HG03342 (cell line): ENCODE measurements around the gene TRMT2A.

Experiments used
- ATAC-seq: cut with Tn5 transposase; IDR thresholded peaks from one replicate; pipeline ENCODE4 v1.9.1; 2021; ENCODE audit warnings: mild to moderate bottlenecking, moderate library complexity; ENCODE audit not compliant: unreplicated experiment

TRMT2A gene

DNA sequence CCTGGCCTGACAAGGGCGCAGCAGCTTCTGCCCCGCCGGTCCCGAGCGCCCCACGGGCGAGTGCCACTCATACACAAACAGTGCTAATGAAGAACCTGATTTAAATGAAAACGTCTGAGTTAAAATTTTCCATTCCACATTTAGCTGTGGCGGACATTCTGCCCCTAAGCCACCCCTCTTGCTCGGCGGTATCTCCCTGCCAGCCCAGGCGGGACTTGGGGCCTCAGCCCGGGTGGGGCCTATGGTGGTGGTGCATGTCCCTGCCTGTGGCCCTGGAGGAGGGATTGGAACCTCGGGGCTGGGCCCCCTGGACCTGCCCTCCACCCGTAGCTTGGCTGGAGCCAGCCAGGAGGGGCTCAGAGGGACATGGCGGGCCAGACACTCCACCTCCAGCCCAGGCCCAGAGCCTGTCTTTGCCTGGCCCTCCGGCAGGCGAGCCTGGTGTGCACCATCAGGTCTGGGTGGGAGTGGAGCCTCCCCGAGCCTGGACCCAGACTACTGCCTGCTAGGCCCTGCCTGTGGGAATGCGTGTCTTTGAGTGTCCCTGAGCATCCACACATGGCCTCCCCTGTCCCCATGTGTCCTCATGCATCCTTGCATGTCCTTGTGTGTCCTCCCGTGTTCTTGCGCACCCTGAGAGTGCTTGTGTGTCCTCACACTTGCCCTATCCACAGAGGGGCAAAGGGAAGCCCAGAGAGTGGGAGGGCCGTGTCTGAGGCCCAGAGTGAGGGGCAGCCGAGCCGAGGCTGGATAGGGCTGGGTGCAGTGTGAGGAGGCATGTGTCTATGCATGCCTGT, 19.0 kb upstream of the TRMT2A start:
- ATAC-seq, result no peak

DNA sequence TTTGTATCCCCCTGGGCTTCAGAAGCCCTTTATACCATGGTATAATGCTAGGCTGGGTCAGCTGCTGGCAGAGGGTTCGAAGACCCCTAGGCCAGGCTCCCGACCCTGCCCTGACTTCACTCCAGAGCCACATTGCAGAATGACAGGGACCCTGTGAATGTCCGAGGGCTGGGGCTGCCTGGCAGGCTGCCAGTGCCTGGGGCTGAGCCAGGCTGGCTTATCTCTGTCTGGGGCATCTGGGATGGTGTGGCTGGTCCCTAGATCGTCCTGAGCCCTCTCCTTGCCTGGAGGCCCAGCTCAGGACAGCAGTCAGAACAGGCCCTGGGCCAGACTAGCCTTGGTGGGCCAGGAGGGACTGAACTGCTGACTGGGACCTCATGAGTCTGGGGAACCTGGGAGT, 18.2 kb upstream of the TRMT2A start:
- no peak for ATAC-seq

DNA sequence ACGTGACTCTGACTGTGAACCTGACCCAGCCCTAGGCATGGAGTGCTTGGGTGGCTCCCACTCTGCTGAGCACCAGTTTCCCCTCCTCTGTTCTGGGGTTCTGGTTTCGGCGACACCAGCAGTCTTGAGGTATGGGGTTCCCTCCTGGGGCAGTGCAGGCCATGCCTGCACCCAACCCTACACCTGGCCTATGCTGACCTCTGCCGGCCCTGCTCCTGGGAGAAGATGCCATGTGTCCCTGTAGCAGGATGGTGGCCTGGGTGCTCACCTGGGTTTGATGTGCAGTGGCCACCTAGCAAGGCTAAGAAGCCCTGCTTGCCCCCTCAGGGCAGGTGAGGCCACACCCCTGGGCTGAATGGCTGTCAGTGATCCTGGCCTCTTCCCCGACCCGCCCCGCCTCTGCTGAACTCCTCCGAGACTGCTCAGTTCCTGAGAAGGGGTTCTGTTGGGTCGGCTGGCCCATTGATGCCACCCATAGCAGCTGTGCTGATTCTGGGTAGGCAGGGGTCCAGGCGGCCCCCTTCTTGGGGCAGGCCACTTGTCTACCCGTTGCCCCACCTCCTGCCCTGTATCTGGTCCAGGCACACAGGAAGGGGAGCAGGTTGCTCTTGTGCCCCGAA, 17.0 kb upstream of the TRMT2A start:
- ATAC-seq, result no peak

DNA sequence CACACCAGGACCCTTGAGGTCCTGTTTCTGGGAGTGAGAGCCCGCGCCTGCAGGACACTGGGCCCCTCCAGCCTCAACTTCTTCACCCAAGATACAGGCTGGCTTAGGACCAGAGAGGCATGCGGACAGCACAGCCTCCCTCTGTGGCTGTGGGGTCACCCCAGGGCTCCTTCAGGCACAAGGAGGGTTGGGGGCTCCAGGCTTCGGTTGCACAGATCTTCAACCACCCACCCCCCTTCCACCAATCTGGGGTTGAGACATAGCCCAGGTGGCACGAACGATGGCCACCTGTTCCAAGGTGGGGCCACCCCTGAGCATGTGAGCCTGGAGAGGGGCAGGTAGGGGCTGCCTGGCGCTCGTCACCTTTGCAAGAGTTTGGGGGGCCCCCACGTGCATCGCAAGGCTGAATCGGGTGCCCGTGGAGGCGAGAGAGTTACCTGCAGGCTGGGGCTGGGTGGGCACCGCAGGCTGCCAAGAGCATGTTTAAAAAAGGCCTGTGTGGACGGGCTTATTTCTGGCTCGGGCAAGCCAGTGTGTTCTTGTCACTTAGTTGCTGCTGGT, 15.7 kb upstream of the TRMT2A start:
- no peak for ATAC-seq

- no peak for ATAC-seq
Observed at GRCh38 chr22:20131859-20132685, 15.0 kb upstream of the TRMT2A start.

DNA sequence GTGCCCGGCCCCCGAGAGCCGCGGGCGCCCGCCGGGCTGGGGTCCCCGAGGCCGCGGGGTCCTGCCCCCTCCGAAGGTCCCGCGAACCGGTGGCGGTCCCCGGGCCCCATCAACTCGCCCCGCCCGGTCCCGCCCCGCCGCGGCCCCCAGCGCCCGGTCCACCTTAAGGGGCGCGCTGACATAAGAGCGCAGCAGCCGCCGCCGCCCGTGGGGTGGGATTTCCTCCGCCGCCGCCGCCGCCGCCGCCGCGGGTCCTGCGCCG, 14.5 kb upstream of the TRMT2A start, which contains the start of gene ZDHHC8:
ZDHHC8 (plus strand) TSS at position 208 of the 262 bp plus-strand sequence. CDS start 144 bp downstream, outside the sequence.
- no peak for ATAC-seq

DNA sequence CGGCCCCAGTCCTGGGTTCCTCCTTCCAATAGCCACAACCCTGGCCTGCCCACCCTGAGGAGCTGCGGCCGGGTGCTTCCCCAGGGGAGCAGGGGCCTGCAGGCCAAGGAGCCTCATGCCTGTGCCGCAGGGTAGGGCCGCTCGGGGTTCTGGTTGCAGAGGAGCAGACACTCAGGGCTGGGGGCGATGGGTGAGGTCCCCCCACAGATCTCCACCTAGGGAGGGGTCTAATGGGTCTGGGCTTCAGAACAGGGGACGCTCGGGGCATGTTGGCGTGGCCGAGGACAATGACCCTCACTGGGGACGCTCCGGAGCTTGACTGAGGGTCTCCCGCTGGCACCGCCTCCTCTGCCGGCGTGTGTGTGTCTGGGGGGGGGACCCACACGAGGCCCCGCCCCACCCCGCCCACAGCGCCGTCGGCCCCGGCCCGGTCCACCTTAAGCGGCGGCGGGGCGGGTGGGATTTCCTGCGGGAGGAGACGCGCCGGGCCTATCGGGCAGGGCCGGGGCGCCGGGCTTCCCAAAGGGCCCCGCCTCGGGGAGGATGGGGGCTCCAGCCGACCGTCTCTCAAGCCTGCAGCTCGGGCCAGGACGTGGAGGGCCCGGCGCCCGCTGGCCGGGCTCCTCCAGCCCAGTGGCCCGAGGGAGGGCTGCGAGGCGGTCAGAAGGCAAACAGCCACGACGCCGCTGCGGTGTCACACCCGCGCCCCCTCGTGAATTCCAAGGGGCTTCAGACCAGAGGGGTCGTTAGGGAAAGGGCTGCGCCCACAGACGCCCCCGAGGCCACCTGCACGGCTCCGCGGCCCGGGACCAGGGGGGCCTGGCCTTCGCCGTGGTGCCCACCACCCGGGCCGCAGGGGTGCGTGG, 13.9 kb upstream of the TRMT2A start:
- no peak for ATAC-seq

DNA sequence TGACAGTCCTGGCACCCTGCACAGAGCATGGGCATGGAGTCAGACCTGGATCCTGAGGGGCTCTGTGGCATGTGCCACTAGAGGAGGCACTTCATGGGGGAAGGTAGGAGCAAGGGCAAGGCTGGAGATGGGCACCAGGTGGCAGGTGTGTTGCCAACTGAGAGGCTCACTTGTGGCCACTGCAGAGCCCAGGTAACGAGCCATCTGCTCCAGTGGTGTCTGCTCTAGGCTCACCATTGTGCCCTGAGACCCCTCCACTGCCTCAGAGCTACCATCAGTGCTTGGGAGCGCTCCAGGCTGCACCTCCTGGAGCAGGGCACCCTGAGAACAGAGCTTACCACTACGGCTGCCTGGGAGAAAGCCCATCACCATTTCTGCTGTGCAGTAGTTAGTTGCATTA, 13.3 kb upstream of the TRMT2A start:
- ATAC-seq, result no peak

GRCh38 chr22:20129747-20130014, 12.7 kb upstream of the TRMT2A start:
- ATAC-seq, result no peak

DNA sequence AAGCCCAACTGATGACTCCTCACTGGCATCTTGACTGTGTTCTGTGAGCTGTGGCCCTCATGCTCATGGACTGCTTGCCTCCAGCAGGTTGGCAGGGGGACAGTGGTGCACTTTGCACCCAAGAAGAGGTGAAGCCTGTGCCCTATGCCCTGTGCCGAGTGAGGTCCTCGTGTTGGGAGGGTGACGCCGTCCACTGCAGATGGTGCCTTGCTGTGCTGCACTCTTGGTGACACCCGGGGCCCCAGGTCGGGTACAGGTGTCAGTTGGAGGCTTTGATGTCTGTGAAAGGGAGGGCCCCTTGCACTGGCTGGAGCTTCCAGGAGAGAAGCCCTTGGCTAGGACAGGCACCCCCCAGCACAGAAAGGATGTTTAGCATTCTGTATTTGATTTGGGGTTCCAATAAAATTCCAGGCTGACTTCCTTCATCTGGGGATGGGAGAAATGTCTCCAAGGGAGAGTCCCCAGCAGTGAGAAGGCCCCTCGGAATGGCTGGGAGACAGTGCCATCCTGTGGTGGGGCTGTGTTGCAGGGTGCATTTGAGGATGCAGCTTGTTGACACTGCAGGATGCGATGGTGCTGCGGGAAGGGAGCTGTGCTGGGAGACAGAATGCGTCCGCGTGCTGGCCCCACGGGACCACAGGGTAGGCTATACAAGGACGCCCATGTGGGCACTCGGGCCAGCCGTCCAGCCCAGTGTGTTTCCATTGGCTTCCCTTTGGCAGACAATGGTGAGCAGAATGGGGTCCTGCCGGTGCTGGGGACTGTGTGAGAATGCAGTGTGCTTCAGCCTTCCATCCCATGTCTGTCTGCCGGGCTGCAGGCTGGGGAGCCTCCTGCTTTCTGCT, 12.1 kb upstream of the TRMT2A start:
- ATAC-seq, result no peak

DNA sequence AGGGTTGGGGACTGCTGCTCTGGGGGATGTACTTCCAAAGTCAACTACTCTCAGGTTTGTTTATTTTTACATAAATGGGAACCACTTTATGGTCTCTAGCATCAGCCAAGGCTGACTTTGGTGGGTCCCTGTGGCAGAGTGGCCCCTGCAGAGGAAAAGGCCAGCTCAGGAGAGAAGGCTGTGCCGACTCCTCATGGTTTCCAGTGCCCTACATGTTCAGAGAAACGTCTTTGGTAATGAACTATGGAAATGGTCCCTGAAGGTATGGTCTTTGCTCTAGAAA, 11.5 kb upstream of the TRMT2A start:
- no peak for ATAC-seq

GRCh38 chr22:20127869-20128618, 11.0 kb upstream of the TRMT2A start:
- ATAC-seq, result no peak

- ATAC-seq, result no peak
Observed at GRCh38 chr22:20127318-20127868, 10.4 kb upstream of the TRMT2A start.

DNA sequence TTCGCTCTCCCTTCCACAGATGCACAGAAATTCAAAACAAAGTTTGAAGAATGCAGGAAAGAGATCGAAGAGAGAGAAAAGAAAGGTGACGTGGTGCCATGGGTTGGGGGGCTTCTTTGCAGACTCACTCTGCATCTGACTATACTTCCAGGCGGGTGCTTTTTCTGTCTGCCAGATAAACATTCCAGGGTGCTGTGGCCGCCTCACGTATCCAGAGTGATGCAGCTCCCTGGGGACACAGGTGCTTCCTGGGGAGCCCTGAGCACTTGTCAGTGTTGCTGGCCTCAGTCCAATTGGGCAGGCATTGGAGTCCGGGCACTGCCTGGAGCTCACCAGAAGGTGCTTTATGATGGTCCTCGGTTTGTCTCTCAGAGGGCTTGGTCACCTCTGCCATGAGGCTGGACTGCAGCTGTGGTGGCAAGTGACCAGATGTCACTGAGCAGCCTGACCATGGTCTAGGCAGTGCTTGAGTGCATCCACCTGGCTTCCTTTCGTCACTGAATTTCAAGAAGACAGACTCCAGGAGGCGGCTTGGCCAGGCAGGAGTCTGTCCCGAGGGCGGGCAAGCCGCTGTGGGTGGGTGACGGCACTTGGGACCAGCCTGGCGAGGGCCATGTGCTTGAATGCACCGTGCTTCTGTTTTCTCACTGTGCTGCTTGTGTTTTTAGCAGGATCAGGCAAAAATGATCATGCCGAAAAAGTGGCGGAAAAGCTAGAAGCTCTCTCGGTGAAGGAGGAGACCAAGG, 9.4 kb upstream of the TRMT2A start:
- no peak for ATAC-seq

DNA sequence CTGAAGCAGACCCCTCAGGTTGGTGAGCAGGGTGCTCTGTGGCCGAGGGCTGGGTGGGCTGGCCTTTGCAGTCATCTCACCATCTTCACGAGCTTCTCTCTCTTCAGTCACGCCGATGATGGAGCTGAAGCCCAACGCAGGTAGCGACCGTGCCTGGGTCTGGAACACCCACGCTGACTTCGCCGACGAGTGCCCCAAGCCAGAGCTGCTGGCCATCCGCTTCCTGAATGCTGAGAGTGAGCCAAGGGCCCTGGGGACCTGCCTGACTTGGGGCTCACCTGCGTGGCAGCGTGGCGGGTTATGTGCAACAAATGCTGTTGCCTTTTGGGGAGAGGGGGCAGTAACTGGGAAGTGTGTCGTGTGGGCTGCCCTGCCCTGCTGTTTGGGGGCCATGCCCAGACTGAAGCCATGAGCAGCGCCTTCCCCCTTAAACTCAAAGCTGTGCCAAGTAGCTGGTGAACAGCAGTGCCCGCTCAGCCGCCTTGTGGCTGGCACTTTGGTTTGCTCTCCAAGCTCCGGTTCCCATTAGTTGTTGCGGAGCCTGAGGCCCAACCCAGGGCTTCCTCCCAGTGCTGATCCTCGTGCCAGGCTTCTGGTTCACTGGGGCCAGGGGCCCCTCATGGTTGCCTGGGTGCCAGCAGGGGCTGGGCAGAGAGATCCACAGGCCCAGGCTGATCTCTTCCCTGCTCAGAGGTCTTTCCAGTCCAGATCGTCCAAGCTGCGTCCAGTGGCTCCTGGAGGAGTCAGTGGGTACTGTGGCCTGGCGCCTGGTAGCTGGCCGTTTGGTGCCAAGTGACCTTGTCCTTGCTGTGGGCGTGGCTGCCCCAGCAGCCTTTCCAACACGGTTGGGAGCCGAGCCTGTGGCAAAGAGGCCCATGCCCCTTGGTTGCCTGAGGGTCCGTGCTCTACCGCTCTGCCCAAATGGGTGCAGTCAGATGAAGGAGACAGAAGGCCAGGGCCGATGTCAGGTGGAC, 8.5 kb upstream of the TRMT2A start:
- no peak for ATAC-seq

DNA sequence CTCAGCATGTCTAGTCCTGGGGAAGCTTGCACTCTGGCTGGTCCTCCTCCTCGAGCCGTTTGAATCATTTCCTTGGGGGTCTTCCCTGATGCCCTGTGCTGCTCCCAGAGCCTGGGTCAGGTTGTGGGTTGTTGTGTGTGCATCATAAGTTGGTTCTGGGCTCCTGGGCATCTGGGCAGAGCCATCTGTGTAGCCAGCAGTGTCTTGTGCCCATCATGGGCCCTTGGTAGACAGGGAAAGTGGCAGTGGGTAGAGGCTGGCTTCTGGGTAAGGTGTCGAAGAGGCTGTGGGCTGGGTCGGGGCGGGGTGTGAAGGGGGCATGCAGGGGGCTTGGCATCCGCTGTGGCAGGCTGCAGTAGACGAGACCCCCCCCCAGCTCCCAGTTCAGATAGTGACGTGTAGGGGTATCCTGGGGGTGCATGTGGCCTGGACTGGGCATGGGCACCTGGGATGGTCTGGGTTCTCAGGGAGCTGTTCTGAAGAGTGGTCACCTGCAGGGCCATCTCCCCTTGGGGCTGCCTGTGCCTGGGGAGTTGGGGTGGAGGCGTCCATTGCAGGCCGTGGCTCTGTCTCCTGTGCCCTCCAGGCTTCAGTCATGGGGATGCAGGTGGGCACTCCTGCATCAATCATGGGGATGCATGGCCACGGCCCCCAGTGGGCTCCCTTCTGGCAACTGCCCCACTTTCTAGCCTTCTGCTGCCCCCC, 7.2 kb upstream of the TRMT2A start:
- no peak for ATAC-seq
